CD4-positive, alpha-beta T cell treated with Interferon alpha-2 for 1 hour (primary cell): ENCODE results near the gene MT1M.
A peak's percentile ranks its signal among the peaks of the same experiment; 100 is the strongest.
"Not testable (repeated sequence)": the region's sequence is repeated elsewhere in the genome, so short reads cannot be mapped to it uniquely, and the experiment has no call there.

ENCODE experiments used
- DNase-seq, 2 donors: peaks; one replicate each; pipeline ENCODE4 v3.0.0-alpha.2; 2020 to 2022

Gene MT1M

DNA sequence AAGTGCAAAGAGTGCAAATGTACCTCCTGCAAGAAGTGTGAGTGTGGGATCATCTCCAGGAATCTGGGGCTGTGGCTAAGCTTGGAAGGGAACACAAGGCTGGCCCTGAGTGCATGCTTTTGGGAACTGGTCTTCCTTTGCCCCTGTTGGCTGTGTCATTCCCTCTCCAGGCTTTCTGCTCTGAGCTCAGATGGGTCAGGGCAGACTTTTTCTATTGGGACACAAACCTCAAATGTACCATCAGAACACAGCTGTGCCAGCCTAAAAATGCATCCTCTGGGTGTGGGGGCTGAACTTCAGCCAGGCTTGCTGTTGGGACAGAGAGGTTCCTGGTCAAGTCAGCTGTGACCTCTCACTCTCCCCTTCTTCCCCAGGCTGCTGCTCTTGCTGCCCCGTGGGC is 20.1 kb downstream of the MT1M start:
- no peak for DNase-seq

DNA sequence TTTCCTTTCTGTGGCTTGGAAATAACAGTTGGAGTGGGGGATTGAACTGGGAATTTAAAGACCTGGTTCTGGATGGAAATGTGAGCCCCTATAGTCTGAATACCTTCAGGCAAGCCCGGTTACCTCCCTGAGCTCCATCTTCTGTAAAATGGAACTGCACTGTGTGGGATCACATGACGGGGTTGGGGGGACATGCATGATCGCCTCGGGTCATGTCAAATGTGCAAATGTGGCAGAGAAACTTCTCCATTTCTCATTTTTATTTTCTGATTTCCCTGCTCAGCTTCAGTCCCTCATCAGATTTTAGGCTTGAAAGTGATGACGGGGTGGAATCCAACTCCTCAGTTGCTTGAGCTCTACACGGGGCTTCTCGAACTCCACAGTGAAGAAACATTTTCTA is 20.8 kb downstream of the MT1M start:
- DNase-seq, result no peak

DNA sequence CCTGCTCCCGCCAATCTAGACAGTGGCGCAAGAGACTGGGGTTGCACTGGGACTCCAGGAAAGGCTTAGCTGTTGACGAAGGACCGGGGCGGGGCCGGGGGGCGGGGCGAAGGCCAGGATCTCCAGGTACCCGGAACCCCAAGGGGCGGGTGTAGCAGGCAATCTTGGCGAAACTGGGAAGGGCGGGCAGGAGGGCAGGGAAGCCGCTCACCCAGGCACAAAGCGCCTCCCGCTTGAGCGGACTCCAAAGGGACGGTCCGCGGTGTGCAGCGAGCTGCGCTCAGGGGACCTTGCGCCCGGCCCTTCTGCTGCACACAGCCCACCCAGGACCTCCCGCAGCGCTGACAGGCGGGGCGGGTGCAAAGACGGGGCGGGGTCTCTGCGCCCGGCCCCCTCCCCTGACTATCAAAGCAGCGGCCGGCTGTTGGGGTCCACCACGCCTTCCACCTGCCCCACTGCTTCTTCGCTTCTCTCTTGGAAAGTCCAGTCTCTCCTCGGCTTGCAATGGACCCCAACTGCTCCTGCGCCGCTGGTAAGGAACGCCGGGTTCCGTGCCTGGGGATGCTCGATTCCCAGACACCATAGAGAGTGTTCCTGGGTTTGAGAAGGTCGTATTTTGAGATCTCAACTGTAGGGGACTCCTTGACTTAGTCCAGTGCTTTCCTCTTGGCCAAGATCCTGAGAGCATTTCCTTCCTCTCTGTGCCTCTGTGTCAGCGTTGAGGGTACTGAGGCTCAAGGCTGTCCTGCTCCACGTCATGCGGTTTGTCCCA is 25.3 kb downstream of the MT1M start, which contains the start of gene MT1F:
MT1F (plus strand) TSS at position 405 of the 772 bp plus-strand sequence; CDS start at position 505, 100 bp downstream.
- peak; percentile 53 to 75 for DNase-seq

DNA sequence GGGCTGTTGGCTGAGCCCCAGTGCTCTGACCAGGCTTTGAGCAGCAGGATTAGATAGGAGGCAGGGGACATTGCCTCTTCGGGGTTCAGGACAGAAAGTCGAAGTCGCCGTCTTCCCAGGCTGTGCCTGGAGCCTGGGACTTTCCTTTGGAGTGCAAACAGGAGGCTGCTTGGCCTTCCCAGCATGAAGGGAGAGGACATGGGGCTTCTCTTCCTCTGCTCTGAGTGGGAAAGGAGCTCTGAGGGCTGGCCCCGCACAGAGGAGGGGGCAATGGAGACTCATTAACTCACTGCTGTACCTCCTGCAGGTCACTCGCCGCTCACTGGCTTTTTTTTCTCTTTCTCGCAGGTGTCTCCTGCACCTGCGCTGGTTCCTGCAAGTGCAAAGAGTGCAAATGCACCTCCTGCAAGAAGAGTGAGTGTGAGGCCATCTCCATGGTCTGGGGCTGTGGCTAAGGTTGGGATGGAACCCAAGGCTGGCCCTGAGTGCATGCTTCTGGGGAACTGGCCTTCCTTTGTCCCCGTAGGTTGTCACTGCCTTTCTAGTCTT is 25.9 kb downstream of the MT1M start:
- no peak for DNase-seq

DNA sequence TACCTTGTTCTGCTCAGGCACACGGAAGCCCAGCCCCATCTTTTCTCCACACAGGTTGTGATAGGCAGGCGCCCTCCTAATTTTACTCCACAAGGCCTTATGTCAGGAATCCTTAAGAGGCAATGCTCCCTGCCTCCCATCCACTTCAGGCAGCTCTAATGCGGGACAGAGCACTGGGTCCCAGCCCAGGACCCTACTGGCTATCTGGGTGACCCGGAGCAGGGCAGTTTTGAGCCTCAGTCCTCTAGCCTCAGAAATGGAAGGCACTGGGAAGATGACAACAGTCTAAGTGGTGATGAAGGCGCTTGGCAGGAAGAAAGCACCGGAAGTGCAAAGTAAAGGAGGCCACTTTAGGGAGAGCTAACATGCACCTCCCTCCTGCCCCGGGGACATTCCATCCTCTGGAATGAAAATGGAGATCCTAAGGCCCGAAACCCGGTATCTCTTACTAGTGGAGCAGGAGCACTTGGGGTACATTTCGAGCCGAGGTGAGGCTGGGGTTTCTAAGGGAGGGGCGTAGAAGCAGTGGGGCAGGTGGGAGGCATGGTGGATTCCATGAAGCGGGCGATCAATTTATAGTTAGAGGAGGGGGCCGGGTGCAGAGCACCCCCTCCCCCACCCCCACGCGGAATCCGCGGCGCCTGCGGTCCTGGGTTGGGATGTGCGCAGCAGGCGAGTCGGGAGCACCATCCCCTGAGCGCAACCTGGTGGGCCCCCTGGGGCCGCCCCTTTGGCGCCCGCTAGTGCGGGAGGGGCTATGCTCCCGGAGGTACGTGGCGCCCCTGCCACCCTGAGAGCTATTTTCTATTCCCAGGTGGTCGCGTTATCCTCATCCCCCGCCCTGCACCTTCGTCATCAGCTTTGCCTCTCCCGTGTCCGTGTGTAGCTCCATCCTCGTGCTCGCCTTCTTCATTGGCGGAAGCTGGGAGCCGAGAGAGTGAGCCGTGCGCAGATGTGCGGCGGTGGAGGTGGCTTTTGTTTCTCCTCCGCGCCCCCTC is 30.2 kb downstream of the MT1M start:
- DNase-seq, result peak in 1 of 2 donors; percentile 29

- DNase-seq, result no peak
Observed at GRCh38 chr16:56664506-56664905, 32.0 kb downstream of the MT1M start.

- not testable (repeated sequence) for DNase-seq
Observed at GRCh38 chr16:56665286-56666261, 33.1 kb downstream of the MT1M start.

- DNase-seq, result peak in 1 of 2 donors; percentile 17
Observed at GRCh38 chr16:56667581-56668571, 35.4 kb downstream of the MT1M start, which contains the start of gene MT1G. Gene MT1G, minus strand, starts transcription at chr16:56668065. Its CDS starts 72 bp downstream, at chr16:56667993.

DNA sequence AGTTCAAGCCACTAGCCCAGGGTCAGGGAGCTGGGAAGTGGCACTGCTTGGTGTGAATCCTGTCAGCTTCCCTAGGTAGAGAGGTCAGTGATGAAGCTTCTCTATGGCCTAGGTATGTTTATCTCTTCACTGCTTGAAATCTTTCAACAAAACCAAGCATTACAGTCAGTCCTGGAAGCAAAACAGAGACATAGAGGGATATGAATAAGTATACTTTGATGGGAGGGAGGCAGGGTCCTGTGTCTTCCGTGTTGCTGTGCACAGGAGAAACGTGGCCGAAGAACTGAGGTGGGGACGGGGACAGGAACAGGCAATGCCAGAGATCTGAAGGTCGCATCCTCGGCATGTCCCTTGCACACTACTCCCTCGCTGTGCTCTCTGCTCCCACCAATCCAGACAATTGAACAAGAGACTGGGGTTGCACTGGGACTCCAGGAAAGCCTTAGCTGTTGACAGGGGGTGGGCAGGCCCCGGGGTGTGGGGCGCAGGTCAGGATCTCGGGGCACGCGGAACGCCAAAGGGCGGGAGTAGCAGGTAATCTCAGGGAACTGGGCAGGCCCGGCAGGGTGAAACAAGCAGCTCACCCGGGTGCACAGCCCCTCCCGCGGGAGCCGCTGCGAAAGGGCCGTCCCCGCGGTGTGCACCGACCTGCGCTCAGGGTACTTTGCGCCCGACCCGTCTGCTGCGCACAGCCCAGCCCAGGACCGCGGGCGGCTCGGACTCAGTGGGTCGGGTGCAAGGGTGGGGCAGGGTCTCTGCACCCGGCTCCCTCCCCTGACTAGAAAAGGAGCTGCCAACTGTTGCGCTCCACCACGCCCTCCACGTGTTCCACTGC is 36.8 kb downstream of the MT1M start, which contains the start of gene MT1H:
MT1H (plus strand) TSS at position 810 of the 835 bp plus-strand sequence. CDS start 71 bp downstream, outside the sequence.
- no peak for DNase-seq

GRCh38 chr16:56669840-56670619 is 37.6 kb downstream of the MT1M start:
- DNase-seq, result no peak

DNA sequence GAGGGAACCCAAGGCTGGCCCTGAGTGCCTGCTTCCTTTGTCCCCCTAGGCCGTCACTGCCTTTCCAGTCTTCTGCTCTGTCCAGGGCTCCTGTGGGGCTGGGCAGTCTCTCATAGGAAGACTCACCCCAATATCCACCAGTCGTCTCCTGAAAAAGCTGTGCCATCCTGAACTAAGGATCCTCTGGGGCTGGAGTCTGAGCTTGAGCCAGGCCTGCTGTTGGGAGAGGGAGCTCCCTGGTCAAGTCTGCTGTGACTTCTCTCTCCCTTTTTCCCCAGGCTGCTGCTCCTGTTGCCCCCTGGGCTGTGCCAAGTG is 38.1 kb downstream of the MT1M start:
- DNase-seq, result no peak

- DNase-seq, result not testable (repeated sequence)
Observed at GRCh38 chr16:56671691-56672090, 39.2 kb downstream of the MT1M start.

- DNase-seq, result not testable (repeated sequence)
Observed at GRCh38 chr16:56672171-56672570, 39.7 kb downstream of the MT1M start.

- DNase-seq, result no peak
Observed at GRCh38 chr16:56672761-56673536, 40.5 kb downstream of the MT1M start.

GRCh38 chr16:56673921-56674320 is 41.5 kb downstream of the MT1M start:
- DNase-seq, result peak; percentile 12 to 36

DNA sequence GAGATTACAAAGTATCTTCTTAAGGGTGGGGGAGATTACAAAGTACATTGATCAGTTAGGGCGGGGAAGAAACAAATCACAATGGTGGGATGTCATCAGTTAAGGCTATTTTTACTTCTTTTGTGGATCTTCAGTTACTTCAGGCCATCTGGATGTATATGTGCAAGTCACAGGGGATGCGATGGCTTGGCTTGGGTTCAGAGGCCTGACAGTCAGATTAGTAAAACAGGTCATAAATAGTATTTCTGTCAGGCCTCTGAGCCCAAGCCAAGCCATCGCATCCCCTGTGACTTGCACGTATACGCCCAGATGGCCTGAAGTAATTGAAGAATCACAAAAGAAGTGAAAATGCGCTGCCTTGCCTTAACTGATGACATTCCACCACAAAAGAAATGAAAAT is 42.1 kb downstream of the MT1M start:
- DNase-seq, result not testable (repeated sequence)

GRCh38 chr16:56675685-56676210 is 43.3 kb downstream of the MT1M start:
- DNase-seq, result peak; percentile 32 to 51

GRCh38 chr16:56677474-56677873 is 45.0 kb downstream of the MT1M start:
- DNase-seq, result no peak
